Liver (tissue), 3 donors: ENCODE measurements around the gene TSPEAR.

Source experiments
- EGR1 ChIP-seq, 2 donors: IDR thresholded peaks; 2 replicates each; pipeline ENCODE4 v1.6.1; 2016 to 2018; ENCODE audit warnings: antibody characterized with exemption in 2 of 2, low read depth in 2 of 2
- FOXA1 ChIP-seq: IDR thresholded peaks from 2 replicates; pipeline ENCODE4 v1.6.1; 2016; ENCODE audit warnings: antibody characterized with exemption
- HNF4G ChIP-seq: IDR thresholded peaks from 2 replicates; pipeline ENCODE4 v1.6.1; 2016; ENCODE audit warnings: antibody characterized with exemption
- RAD21 ChIP-seq, 2 donors: IDR thresholded peaks; 2 replicates each; pipeline ENCODE4 v1.6.1; 2016; ENCODE audit warnings: antibody characterized with exemption in 2 of 2, mild to moderate bottlenecking in 2 of 2
- TAF1 ChIP-seq: conservative IDR thresholded peaks from 2 replicates; pipeline ENCODE4 v1.6.1; 2016; ENCODE audit warnings: antibody characterized with exemption, mild to moderate bottlenecking
- YY1 ChIP-seq: IDR thresholded peaks from 2 replicates; pipeline ENCODE4 v1.6.1; 2016; ENCODE audit warnings: antibody characterized with exemption, mild to moderate bottlenecking
- TF ChIP-seq, protein P1 (sequence below): fragments of 150-350 bp; IDR thresholded peaks from 2 replicates; pipeline ENCODE4 v1.5.1; 2017; ENCODE audit warnings: improper control_type of control experiment, low read depth, low read length; ENCODE audit not compliant: missing input control
- TF ChIP-seq, protein P2 (sequence below): IDR thresholded peaks from 2 replicates; pipeline ENCODE4 v1.6.1; 2016; ENCODE audit warnings: antibody characterized with exemption
- TF ChIP-seq, protein P3 (sequence below): IDR thresholded peaks from 2 replicates; pipeline ENCODE4 v1.6.1; 2016; ENCODE audit warnings: antibody characterized with exemption, mild to moderate bottlenecking
- donor health status: healthy.
- donor health status: healthy.

DNA sequence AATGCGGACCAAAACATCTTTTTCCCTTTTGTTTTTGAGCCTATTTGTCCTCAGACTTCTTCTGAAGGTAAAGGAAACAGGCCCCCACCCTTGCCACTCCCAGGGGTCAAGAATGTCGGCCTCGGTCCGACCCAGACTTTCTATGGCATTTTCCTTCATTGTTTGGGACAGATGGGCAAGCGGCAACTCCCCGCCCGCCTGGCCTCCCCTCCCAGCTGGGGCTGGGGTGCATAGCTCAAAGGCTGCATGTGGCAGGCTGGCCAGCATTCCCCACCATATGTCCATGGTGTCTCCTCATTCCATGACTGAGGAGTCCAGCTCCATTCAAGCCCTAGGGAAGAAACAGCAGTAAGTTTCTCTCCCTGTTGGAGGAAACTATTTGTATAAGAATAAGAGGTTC is 29.4 kb upstream of the TSPEAR start:
- TF ChIP-seq TAF1, result no peak
- TF ChIP-seq FOXA1, result no peak
- TF ChIP-seq RAD21 (IDR thresholded peaks at IDR 0.05), result no peak
- TF ChIP-seq, protein P1, sequence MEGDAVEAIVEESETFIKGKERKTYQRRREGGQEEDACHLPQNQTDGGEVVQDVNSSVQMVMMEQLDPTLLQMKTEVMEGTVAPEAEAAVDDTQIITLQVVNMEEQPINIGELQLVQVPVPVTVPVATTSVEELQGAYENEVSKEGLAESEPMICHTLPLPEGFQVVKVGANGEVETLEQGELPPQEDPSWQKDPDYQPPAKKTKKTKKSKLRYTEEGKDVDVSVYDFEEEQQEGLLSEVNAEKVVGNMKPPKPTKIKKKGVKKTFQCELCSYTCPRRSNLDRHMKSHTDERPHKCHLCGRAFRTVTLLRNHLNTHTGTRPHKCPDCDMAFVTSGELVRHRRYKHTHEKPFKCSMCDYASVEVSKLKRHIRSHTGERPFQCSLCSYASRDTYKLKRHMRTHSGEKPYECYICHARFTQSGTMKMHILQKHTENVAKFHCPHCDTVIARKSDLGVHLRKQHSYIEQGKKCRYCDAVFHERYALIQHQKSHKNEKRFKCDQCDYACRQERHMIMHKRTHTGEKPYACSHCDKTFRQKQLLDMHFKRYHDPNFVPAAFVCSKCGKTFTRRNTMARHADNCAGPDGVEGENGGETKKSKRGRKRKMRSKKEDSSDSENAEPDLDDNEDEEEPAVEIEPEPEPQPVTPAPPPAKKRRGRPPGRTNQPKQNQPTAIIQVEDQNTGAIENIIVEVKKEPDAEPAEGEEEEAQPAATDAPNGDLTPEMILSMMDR, result no peak
- TF ChIP-seq, protein P2, sequence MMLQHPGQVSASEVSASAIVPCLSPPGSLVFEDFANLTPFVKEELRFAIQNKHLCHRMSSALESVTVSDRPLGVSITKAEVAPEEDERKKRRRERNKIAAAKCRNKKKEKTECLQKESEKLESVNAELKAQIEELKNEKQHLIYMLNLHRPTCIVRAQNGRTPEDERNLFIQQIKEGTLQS, result no peak
- TF ChIP-seq EGR1 (IDR thresholded peaks at IDR 0.05; ENCODE audit: low read depth in 2 of 2), result no peak
- TF ChIP-seq YY1, result no peak
- TF ChIP-seq HNF4G, result no peak
- TF ChIP-seq, protein P3, sequence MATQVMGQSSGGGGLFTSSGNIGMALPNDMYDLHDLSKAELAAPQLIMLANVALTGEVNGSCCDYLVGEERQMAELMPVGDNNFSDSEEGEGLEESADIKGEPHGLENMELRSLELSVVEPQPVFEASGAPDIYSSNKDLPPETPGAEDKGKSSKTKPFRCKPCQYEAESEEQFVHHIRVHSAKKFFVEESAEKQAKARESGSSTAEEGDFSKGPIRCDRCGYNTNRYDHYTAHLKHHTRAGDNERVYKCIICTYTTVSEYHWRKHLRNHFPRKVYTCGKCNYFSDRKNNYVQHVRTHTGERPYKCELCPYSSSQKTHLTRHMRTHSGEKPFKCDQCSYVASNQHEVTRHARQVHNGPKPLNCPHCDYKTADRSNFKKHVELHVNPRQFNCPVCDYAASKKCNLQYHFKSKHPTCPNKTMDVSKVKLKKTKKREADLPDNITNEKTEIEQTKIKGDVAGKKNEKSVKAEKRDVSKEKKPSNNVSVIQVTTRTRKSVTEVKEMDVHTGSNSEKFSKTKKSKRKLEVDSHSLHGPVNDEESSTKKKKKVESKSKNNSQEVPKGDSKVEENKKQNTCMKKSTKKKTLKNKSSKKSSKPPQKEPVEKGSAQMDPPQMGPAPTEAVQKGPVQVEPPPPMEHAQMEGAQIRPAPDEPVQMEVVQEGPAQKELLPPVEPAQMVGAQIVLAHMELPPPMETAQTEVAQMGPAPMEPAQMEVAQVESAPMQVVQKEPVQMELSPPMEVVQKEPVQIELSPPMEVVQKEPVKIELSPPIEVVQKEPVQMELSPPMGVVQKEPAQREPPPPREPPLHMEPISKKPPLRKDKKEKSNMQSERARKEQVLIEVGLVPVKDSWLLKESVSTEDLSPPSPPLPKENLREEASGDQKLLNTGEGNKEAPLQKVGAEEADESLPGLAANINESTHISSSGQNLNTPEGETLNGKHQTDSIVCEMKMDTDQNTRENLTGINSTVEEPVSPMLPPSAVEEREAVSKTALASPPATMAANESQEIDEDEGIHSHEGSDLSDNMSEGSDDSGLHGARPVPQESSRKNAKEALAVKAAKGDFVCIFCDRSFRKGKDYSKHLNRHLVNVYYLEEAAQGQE, result no peak
